Activated CD4-positive, alpha-beta T cell treated with anti-CD3 and anti-CD28 coated beads, Interleukin-2, amount 10 ng/mL, durations not matched to agents 7 days and 5 days (primary cell): ENCODE measurements around the gene ELF5. TPM values are rescaled to one million over a fixed set of nuclear protein-coding genes. Genes with fewer than 3 reads are reported as not detected.
A peak's percentile ranks its signal among the peaks of the same experiment; 100 is the strongest.

Experiments
- CTCF ChIA-PET: fragments of 350-600 bp; sonication (Branson Sonifier 250); formaldehyde crosslinking; loops from one replicate; lab custom pipeline; 2021; ENCODE audit warnings: antibody characterized with exemption; lab: Charles Lee
- POLR2A ChIA-PET: fragments of 350-600 bp; sonication (Branson Sonifier 250); formaldehyde crosslinking; loops from one replicate; lab custom pipeline; 2021; ENCODE audit warnings: antibody characterized with exemption; lab: Charles Lee
- DNase-seq: peaks from one replicate; pipeline ENCODE4 v3.0.0-alpha.2; 2020
- H3K27ac Mint-ChIP-seq: one replicate; pipeline ENCODE4 v1.8.0; 2021; ENCODE audit warnings: mild to moderate bottlenecking, moderate library complexity, mixed read lengths
- H3K27me3 Mint-ChIP-seq: one replicate; pipeline ENCODE4 v1.8.0; 2021; ENCODE audit warnings: mixed read lengths
- H3K36me3 Mint-ChIP-seq: one replicate; pipeline ENCODE4 v1.8.0; 2021; ENCODE audit warnings: low read depth, mixed read lengths
- H3K4me1 Mint-ChIP-seq: one replicate; pipeline ENCODE4 v1.8.0; 2021; ENCODE audit warnings: mixed read lengths
- H3K4me3 Mint-ChIP-seq: one replicate; pipeline ENCODE4 v1.8.0; 2021; ENCODE audit warnings: mild to moderate bottlenecking, moderate library complexity, mixed read lengths
- H3K9me3 Mint-ChIP-seq: one replicate; pipeline ENCODE4 v1.8.0; 2021; ENCODE audit warnings: mixed read lengths
- total RNA-seq, 2 experiments: library from RNA; stranded (reverse); gene quantifications; one replicate each; pipeline ENCODE4 v1.2.3, GENCODE V29; 2021

The ELF5 gene
- total RNA-seq, 2 experiments from 2014 or later: not detected

GRCh38 chr11:34458525-34458924, 55.1 kb downstream of the ELF5 start:
- H3K27ac Mint-ChIP-seq: no peak overlapping the region
- H3K4me3 Mint-ChIP-seq: no peak overlapping the region
- H3K9me3 Mint-ChIP-seq: no peaks in the 10 kb centered on the region
- CTCF ChIA-PET: interaction anchor here (1.1 kb wide), 1 partner anchor 20 kb away, joined by 3 read pairs; no protein-coding TSS in a partner anchor
- H3K27me3 Mint-ChIP-seq: no peaks in the 10 kb centered on the region
- H3K36me3 Mint-ChIP-seq: peaks cover 46% of the 10 kb centered on the region
- no peak for DNase-seq
- POLR2A ChIA-PET: no interaction called here
- H3K4me1 Mint-ChIP-seq: no peaks in the 10 kb centered on the region

DNA sequence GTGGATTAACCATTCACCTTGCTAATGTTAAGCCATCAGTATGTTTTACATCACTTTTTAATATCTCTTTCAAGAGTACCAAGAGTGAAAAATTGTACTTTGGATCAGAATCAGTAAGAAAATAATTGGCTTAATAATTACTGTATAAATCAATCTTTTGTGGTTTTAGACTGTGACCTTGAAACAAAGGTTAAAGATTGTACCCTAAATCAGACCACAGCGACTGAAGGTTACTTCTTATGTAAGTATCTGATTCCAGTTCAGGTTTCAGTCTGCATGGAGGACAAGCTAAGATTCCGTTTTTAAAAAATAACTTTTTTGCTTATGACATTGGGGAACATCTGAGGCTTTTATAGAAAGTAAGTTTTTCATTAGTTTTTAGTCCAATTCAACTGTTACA, 56.0 kb downstream of the ELF5 start:
- no peaks in the 10 kb centered on the region for H3K4me1 Mint-ChIP-seq
- peaks cover 45% of the 10 kb centered on the region for H3K36me3 Mint-ChIP-seq
- ChIA-PET CTCF (no interaction called here), POLR2A (no interaction called here)
- DNase-seq: no peak
- no peak overlapping the region for H3K4me3 Mint-ChIP-seq
- H3K9me3 Mint-ChIP-seq: no peaks in the 10 kb centered on the region
- no peaks in the 10 kb centered on the region for H3K27me3 Mint-ChIP-seq
- H3K27ac Mint-ChIP-seq: no peak overlapping the region

- peaks cover 55% of the 10 kb centered on the region for H3K36me3 Mint-ChIP-seq
- CTCF ChIA-PET: interaction anchor here (0.6 to 1.1 kb wide), 2 partner anchors 275 to 426 kb away, joined by 3 read pairs; no protein-coding TSS in a partner anchor
- H3K9me3 Mint-ChIP-seq: no peaks in the 10 kb centered on the region
Observed at GRCh38 chr11:34454308-34455032, 59.1 kb downstream of the ELF5 start.

GRCh38 chr11:34451053-34451452, 62.5 kb downstream of the ELF5 start:
- peaks cover 39% of the 10 kb centered on the region for H3K36me3 Mint-ChIP-seq
- POLR2A ChIA-PET: no interaction called here
- DNase-seq: no peak
- no peaks in the 10 kb centered on the region for H3K27me3 Mint-ChIP-seq
- peaks cover 16% of the 10 kb centered on the region for H3K4me1 Mint-ChIP-seq
- CTCF ChIA-PET: interaction anchor here (1.2 kb wide), 1 partner anchor 9 kb away, joined by 3 read pairs; no protein-coding TSS in a partner anchor
- no peak overlapping the region for H3K4me3 Mint-ChIP-seq
- H3K27ac Mint-ChIP-seq: no peak overlapping the region
- no peaks in the 10 kb centered on the region for H3K9me3 Mint-ChIP-seq

More at GRCh38 chr11:34454308-34455032, 59.1 kb downstream of the ELF5 start:
- Mint-ChIP-seq H3K27me3 (no peaks in the 10 kb centered on the region), H3K4me1 (no peaks in the 10 kb centered on the region), H3K27ac (no peak overlapping the region), H3K4me3 (no peak overlapping the region)
- no peak for DNase-seq
- POLR2A ChIA-PET: no interaction called here

- no peaks in the 10 kb centered on the region for H3K9me3 Mint-ChIP-seq
- peak overlapping the region; percentile 15 for H3K27ac Mint-ChIP-seq
- no peaks in the 10 kb centered on the region for H3K27me3 Mint-ChIP-seq
- H3K36me3 Mint-ChIP-seq: peaks cover 27% of the 10 kb centered on the region
- no peak overlapping the region for H3K4me3 Mint-ChIP-seq
- POLR2A ChIA-PET: no interaction called here
- DNase-seq: no peak
- CTCF ChIA-PET: interaction anchor here (0.8 kb wide), 1 partner anchor 11 kb away, joined by 4 read pairs; no protein-coding TSS in a partner anchor
- H3K4me1 Mint-ChIP-seq: peaks cover 17% of the 10 kb centered on the region
Observed at GRCh38 chr11:34449013-34449412, 64.6 kb downstream of the ELF5 start.

GRCh38 chr11:34448223-34448994, 65.2 kb downstream of the ELF5 start:
- H3K9me3 Mint-ChIP-seq: no peaks in the 10 kb centered on the region
- ChIA-PET POLR2A (no interaction called here), CTCF (interaction anchor here (0.8 kb wide), 1 partner anchor 10 kb away, joined by 4 read pairs; no protein-coding TSS in a partner anchor)
- H3K36me3 Mint-ChIP-seq: peaks cover 22% of the 10 kb centered on the region
- peaks cover 17% of the 10 kb centered on the region for H3K4me1 Mint-ChIP-seq
- no peaks in the 10 kb centered on the region for H3K27me3 Mint-ChIP-seq
- H3K4me3 Mint-ChIP-seq: no peak overlapping the region
- no peak for DNase-seq
- peak overlapping the region; percentile 15 for H3K27ac Mint-ChIP-seq

- ChIA-PET POLR2A (no interaction called here), CTCF (interaction anchor here (0.6 to 0.9 kb wide), 2 partner anchors 21 to 811 kb away, joined by 3 to 4 read pairs; no protein-coding TSS in a partner anchor)
- Mint-ChIP-seq H3K4me3 (no peak overlapping the region), H3K27ac (no peak overlapping the region), H3K27me3 (no peaks in the 10 kb centered on the region), H3K9me3 (no peaks in the 10 kb centered on the region), H3K4me1 (peaks cover 20% of the 10 kb centered on the region), H3K36me3 (peaks cover 19% of the 10 kb centered on the region)
- no peak for DNase-seq
Observed at GRCh38 chr11:34447044-34447443, 66.5 kb downstream of the ELF5 start.

DNA sequence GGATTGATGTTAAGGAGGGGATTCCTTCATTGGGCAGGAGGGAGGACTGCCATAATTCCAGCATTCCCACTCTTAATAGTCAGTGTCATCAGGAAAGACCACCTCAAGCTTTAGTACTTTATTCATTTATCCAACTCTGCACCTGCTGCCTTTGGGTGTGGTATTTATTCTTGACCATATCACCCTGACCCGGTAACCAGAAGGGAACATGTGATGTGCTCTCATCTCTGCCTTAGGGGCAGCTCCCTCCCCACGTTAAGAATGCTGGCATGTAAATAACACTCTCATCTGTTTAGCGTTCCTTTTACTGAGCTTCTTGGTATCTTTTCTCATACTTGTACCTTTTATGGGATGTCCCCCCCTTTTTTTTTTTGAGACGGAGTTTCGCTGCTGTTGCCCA, 67.2 kb downstream of the ELF5 start:
- H3K4me1 Mint-ChIP-seq: peaks cover 20% of the 10 kb centered on the region
- peaks cover 17% of the 10 kb centered on the region for H3K36me3 Mint-ChIP-seq
- no peaks in the 10 kb centered on the region for H3K27me3 Mint-ChIP-seq
- H3K4me3 Mint-ChIP-seq: no peak overlapping the region
- ChIA-PET CTCF (interaction anchor here (0.6 to 0.9 kb wide), 3 partner anchors 22 to 810 kb away, joined by 3 to 4 read pairs (median 3); no protein-coding TSS in a partner anchor), POLR2A (no interaction called here)
- H3K27ac Mint-ChIP-seq: no peak overlapping the region
- no peak for DNase-seq
- H3K9me3 Mint-ChIP-seq: no peaks in the 10 kb centered on the region

DNA sequence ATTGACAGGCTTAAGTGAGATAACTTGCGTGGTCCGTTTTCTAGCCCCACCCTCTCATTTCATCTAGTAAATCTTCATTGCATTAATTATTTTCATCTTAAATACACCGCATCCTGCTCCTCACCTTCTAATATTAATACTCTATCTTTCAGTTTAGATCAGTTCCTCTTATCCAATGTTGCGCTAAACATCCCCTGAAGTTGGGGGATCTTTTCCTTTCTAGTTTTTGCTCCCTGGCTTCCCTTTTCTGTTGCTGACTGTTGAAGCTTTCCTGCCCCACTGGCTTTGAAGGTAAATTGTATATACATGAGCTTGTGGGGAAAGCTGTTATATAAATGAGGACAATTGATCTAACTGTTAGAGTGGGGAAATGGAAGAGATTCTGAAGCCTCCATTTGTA, 67.6 kb downstream of the ELF5 start:
- POLR2A ChIA-PET: no interaction called here
- DNase-seq: no peak
- Mint-ChIP-seq H3K9me3 (no peaks in the 10 kb centered on the region), H3K36me3 (peaks cover 17% of the 10 kb centered on the region), H3K27ac (no peak overlapping the region), H3K4me1 (peaks cover 23% of the 10 kb centered on the region), H3K27me3 (no peaks in the 10 kb centered on the region), H3K4me3 (no peak overlapping the region)
- CTCF ChIA-PET: interaction anchor here (0.6 to 0.7 kb wide), 2 partner anchors 155 to 328 kb away, joined by 3 to 4 read pairs; no protein-coding TSS in a partner anchor

- Mint-ChIP-seq H3K9me3 (no peaks in the 10 kb centered on the region), H3K4me3 (no peak overlapping the region), H3K27ac (no peak overlapping the region), H3K36me3 (peaks cover 11% of the 10 kb centered on the region), H3K4me1 (peaks cover 36% of the 10 kb centered on the region), H3K27me3 (no peaks in the 10 kb centered on the region)
- DNase-seq: no peak
- ChIA-PET CTCF (no interaction called here), POLR2A (no interaction called here)
Observed at GRCh38 chr11:34444428-34444827, 69.2 kb downstream of the ELF5 start.

DNA sequence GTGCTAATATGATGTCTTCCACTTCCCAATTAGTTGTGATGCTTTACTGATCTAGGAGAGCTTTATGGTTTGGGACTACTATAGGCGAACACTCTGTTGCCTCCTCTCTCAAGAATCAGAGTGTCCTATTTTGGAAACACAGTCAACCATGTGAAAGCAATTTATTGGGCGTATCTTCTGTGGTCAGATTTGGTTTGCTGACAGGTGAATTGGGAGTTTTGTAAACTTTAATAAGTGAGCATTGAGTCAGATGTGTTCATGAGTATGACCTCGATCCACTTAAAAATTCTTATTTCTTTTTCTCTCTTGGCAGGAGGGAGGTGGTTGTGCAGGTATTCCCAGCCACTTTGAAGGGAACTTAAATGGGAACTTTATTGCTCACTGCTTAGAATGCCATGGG, 70.5 kb downstream of the ELF5 start:
- H3K4me3 Mint-ChIP-seq: no peak overlapping the region

DNA sequence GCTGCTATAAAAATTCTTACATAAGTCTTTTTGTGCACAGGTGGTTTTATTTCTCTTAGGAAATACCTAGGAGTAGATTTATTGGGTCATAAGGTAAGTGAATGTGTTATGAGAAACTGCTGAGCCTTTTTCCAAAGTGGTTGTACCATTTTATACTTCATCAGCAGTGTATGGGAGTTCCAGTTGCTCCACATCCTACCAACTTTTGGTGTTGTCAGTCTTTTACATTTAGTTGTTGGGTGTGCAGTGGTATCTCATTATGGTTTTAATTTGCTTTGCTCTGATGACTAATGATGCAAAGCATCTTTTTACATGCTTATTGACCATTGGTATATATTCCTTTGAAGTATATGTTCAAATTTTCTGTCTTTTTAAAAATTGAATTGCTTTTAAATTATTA, 71.8 kb downstream of the ELF5 start:
- ChIA-PET POLR2A (no interaction called here), CTCF (no interaction called here)
- Mint-ChIP-seq H3K27me3 (no peaks in the 10 kb centered on the region), H3K36me3 (peaks cover 8% of the 10 kb centered on the region), H3K27ac (no peak overlapping the region), H3K9me3 (no peaks in the 10 kb centered on the region), H3K4me3 (no peak overlapping the region), H3K4me1 (peaks cover 31% of the 10 kb centered on the region)
- DNase-seq: no peak

More for the DNA sequence above, 70.5 kb downstream of the ELF5 start:
- CTCF ChIA-PET: interaction anchor here (0.6 kb wide), 1 partner anchor 210 kb away, joined by 3 read pairs; no protein-coding TSS in a partner anchor
- Mint-ChIP-seq H3K9me3 (no peaks in the 10 kb centered on the region), H3K36me3 (peaks cover 8% of the 10 kb centered on the region), H3K27me3 (no peaks in the 10 kb centered on the region), H3K27ac (no peak overlapping the region), H3K4me1 (peaks cover 32% of the 10 kb centered on the region)
- POLR2A ChIA-PET: no interaction called here
- no peak for DNase-seq
